PFSK-1 (cell line): ENCODE data around the gene CCDC66.

Experiments
- POLR2AphosphoS5 ChIP-seq: IDR thresholded peaks from 2 replicates; pipeline ENCODE4 v1.6.1; 2012; ENCODE audit warnings: low read depth, mild to moderate bottlenecking, control low read depth, low read length, moderate library complexity
- TF ChIP-seq, protein P1 (sequence below), 2 experiments: IDR thresholded peaks; 2 replicates each; pipeline versions ENCODE4 v1.6.1 to v1.8.0; 2011 to 2012; ENCODE audit warnings: low read depth in 2 of 2, low read length in 2 of 2, control low read depth in 1 of 2, inconsistent platforms in 1 of 2, mild to moderate bottlenecking in 1 of 2, moderate library complexity in 1 of 2; ENCODE audit not compliant: insufficient read depth in 1 of 2

DNA sequence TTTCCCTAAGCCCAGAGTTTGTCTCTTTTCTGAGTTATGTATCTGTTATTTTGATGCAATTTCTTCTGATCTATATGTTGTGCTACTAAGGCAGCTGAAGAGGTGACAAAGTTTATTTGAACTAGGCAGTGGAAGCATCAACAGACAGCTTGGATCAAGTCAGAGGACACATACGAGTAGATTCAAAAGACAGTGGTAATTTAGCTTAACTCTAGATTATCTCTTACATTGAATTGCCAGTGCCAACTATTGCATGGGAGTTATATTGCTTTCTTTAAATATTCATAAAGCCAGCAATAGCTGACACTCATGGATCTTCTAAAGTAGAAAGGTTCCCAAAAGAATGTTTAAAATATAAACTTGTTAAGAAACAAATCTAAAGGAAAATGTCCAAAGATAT lies 37.3 kb upstream of the CCDC66 start:
- no peak for TF ChIP-seq POLR2AphosphoS5
- TF ChIP-seq, protein P1, sequence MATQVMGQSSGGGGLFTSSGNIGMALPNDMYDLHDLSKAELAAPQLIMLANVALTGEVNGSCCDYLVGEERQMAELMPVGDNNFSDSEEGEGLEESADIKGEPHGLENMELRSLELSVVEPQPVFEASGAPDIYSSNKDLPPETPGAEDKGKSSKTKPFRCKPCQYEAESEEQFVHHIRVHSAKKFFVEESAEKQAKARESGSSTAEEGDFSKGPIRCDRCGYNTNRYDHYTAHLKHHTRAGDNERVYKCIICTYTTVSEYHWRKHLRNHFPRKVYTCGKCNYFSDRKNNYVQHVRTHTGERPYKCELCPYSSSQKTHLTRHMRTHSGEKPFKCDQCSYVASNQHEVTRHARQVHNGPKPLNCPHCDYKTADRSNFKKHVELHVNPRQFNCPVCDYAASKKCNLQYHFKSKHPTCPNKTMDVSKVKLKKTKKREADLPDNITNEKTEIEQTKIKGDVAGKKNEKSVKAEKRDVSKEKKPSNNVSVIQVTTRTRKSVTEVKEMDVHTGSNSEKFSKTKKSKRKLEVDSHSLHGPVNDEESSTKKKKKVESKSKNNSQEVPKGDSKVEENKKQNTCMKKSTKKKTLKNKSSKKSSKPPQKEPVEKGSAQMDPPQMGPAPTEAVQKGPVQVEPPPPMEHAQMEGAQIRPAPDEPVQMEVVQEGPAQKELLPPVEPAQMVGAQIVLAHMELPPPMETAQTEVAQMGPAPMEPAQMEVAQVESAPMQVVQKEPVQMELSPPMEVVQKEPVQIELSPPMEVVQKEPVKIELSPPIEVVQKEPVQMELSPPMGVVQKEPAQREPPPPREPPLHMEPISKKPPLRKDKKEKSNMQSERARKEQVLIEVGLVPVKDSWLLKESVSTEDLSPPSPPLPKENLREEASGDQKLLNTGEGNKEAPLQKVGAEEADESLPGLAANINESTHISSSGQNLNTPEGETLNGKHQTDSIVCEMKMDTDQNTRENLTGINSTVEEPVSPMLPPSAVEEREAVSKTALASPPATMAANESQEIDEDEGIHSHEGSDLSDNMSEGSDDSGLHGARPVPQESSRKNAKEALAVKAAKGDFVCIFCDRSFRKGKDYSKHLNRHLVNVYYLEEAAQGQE (IDR thresholded peaks at IDR 0.05; ENCODE audit: insufficient read depth in 1 of 2, low read depth in 2 of 2, low read length in 2 of 2), result no peak
